Measurements from ENCODE around the gene ANKRD55.
"Not testable (repeated sequence)": the region's sequence is repeated elsewhere in the genome, so short reads cannot be mapped to it uniquely, and the experiment has no call there.

ANKRD55 gene

DNA sequence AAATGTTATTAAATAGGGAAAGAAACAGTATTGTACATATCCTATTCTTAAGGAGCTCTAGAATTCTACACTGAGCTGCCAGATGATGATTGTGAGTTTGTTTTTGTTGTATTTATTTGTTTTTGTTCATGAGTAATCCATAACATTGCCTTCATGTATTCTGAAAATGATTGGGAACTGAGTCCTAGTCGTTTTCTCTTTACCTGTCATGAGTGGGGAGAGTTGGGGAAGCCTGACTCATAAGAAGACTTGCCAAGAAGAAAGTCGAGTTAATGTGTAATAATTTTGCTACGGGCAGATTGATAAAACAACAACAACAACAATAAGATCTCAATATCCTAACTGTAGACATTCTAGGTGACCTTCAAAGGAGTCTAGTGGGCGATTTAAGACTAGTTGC, 103.8 kb downstream of the ANKRD55 start:
- H3K4me3 ChIP-seq (ENCODE audit: low read depth, low read length): no peak overlapping the region
- no peak for DNase-seq (ENCODE audit: low read depth)
- TF ChIP-seq, protein P1, sequence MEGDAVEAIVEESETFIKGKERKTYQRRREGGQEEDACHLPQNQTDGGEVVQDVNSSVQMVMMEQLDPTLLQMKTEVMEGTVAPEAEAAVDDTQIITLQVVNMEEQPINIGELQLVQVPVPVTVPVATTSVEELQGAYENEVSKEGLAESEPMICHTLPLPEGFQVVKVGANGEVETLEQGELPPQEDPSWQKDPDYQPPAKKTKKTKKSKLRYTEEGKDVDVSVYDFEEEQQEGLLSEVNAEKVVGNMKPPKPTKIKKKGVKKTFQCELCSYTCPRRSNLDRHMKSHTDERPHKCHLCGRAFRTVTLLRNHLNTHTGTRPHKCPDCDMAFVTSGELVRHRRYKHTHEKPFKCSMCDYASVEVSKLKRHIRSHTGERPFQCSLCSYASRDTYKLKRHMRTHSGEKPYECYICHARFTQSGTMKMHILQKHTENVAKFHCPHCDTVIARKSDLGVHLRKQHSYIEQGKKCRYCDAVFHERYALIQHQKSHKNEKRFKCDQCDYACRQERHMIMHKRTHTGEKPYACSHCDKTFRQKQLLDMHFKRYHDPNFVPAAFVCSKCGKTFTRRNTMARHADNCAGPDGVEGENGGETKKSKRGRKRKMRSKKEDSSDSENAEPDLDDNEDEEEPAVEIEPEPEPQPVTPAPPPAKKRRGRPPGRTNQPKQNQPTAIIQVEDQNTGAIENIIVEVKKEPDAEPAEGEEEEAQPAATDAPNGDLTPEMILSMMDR (conservative IDR thresholded peaks at IDR 0.05; ENCODE audit: low read depth, low read length): no peak

GRCh38 chr5:56128113-56128512, 105.0 kb downstream of the ANKRD55 start:
- H3K4me3 ChIP-seq (ENCODE audit: low read depth, low read length): no peak overlapping the region
- TF ChIP-seq, protein P1 (conservative IDR thresholded peaks at IDR 0.05; ENCODE audit: low read depth, low read length): no peak
- DNase-seq (ENCODE audit: low read depth): peak; percentile 15

- TF ChIP-seq, protein P1 (conservative IDR thresholded peaks at IDR 0.05; ENCODE audit: low read depth, low read length): no peak
- peak; percentile 43 for DNase-seq (ENCODE audit: low read depth)
- H3K4me3 ChIP-seq (ENCODE audit: low read depth, low read length): no peak overlapping the region
Measured at GRCh38 chr5:56126487-56127179, 106.5 kb downstream of the ANKRD55 start.

DNA sequence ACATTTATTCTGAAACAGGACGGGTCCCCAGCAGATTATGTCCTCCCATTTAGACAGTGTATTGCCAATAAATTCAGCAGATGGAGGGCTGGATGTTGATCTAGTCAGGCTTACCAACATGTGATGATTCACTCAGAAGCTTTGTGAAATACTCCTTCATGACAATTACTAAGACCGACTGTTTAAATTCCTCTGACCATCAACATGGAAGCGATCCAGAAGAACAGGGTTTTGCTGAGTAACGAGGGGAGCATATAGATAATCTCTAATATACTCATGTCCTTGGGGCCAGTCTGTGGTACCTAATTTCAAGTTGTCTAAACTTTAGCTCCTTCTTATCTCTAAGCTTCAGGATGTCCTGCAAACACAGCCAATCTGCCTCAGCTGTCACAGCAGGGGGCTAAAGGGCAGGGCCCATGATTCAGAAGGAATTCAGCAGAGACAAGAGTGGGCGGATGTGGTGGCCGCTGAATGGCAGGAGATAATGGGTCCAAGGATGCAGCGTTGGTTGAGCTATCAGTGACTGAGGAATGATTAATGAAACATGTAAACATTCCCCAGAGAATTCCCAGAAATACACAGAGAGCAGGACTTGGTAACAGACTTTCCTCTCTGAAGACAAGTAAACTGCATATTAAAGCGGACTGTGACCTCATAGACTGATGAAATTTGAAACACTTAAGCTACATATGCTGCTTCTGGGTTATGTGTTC, 109.4 kb downstream of the ANKRD55 start:
- DNase-seq (ENCODE audit: low read depth): peak; percentile 99
- TF ChIP-seq, protein P1 (conservative IDR thresholded peaks at IDR 0.05; ENCODE audit: low read depth, low read length): no peak
- no peak overlapping the region for H3K4me3 ChIP-seq (ENCODE audit: low read depth, low read length)

DNA sequence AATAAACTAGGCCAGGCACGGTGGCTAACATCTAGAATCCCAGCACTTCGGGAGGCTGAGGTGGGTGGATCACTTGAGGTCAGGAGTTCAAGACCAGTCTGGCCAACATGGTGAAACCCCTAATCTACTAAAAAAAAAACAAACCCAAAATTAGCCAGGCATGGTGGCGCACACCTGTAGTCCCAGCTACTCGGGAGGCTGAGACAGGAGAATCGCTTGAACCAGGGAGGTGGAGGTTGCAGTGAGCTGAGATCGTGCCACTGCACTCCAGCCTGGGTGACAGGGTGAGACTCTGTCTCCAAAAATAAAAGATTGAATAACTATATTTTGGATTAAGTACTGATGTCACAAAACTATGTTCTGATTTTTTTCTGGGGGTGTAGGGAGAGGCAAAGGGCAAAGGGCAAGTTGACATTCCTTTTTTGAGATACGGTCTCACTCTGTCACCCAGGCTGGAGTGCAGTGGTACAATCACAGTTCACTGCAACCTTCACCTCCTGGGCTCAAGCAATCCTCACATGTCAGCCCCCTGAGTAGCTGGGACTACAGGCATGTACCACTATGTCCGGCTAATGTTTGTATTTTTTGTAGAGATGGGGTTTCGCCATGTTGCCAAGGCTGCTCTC, 110.7 kb downstream of the ANKRD55 start:
- not testable (repeated sequence) for H3K4me3 ChIP-seq (ENCODE audit: low read depth, low read length); DNase-seq (ENCODE audit: low read depth)

GRCh38 chr5:56119050-56119449, 114.1 kb downstream of the ANKRD55 start:
- TF ChIP-seq, protein P1 (conservative IDR thresholded peaks at IDR 0.05; ENCODE audit: low read depth, low read length): no peak
- no peak overlapping the region for H3K4me3 ChIP-seq (ENCODE audit: low read depth, low read length)
- DNase-seq (ENCODE audit: low read depth): no peak

DNA sequence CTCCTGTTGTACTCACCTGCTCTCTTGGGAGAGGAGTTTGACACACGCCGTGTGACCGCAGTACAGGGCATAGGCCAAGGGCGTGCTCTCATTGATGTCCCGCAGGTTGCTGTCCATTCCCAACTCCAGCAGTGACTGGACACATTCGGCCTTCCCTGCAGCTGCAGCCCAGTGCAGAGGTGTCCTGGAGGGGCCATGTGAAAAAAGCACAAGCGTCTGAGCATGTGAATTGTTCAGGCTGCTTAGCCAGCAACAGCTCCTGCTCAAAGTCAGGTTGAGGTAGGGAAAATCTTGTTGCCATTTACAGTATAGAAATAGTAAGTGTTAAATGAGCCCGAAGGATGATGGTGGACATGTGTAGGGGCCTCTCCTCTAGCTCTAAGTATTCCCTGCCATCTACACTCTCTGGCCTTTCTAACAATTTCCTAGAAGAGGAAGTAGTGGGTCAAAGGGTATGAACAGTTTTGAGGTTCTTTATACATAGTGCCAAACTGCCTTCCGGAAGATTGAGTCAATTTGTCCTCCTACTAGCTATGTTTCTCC, 116.5 kb downstream of the ANKRD55 start:
- peak; percentile 31 for DNase-seq (ENCODE audit: low read depth)
- TF ChIP-seq, protein P1 (conservative IDR thresholded peaks at IDR 0.05; ENCODE audit: low read depth, low read length): no peak
- no peak overlapping the region for H3K4me3 ChIP-seq (ENCODE audit: low read depth, low read length)

Measured in choroid plexus epithelial cell (primary cell).